PC-3 (cell line): Measurements from ENCODE around the gene RBKS. TPM values are rescaled to one million over a fixed set of nuclear protein-coding genes. Genes with fewer than 3 reads are reported as not detected.

Experiments used
- ATAC-seq: fragments of 200-7000 bp; cut with Tn5 transposase; 2 replicates; pipeline ENCODE4 v1.9.1; 2020; ENCODE audit warnings: mild to moderate bottlenecking, moderate library complexity
- BruUV-seq: library from RNA; stranded (reverse); fragments of 400-500 nt; replicated peaks from 2 replicates; lab custom pipeline; 2021; lab: Mats Ljungman, UMichigan
- CTCF ChIA-PET: fragments of 300-600 bp; sonication (Branson Sonifier 250); formaldehyde crosslinking; loops from one replicate; lab custom pipeline; 2022; ENCODE audit warnings: antibody characterized with exemption; lab: Charles Lee
- POLR2A ChIA-PET: fragments of 300-600 bp; sonication (Branson Sonifier 250); formaldehyde crosslinking; loops from one replicate; lab custom pipeline; 2022; ENCODE audit warnings: antibody characterized with exemption; ENCODE audit not compliant: unreplicated experiment; lab: Charles Lee
- DNase-seq: peaks from one replicate; pipeline ENCODE4 v3.0.0-alpha.2; 2015
- H2AFZ ChIP-seq: fragments of 300-600 bp; sonication (generic); 2 replicates; pipeline ENCODE4 v1.6.0; 2016; ENCODE audit warnings: antibody characterized with exemption, low read length
- H3F3A ChIP-seq: fragments of 300-600 bp; sonication (generic); one replicate; pipeline ENCODE4 v1.6.0; 2017; ENCODE audit warnings: antibody characterized with exemption, low read length, control low read depth, mild to moderate bottlenecking; ENCODE audit not compliant: unreplicated experiment
- H3K27ac ChIP-seq: fragments of 300-600 bp; sonication (generic); 2 replicates; pipeline ENCODE4 v1.5.1; 2016; ENCODE audit warnings: mild to moderate bottlenecking, low read length
- H3K27me3 ChIP-seq: fragments of 300-600 bp; sonication (generic); 2 replicates; pipeline ENCODE4 v1.6.1; 2016; ENCODE audit warnings: low read length, mixed read lengths
- H3K36me3 ChIP-seq: fragments of 300-600 bp; sonication (generic); 2 replicates; pipeline ENCODE4 v1.6.1; 2016; ENCODE audit warnings: low read depth, mixed run types, low read length, mixed read lengths
- H3K4me1 ChIP-seq: fragments of 300-600 bp; sonication (generic); 2 replicates; pipeline ENCODE4 v1.5.1; 2016; ENCODE audit warnings: low read length; ENCODE audit not compliant: insufficient read depth
- H3K4me2 ChIP-seq: fragments of 300-600 bp; sonication (generic); 2 replicates; pipeline ENCODE4 v1.6.0; 2016; ENCODE audit warnings: low read length
- H3K4me3 ChIP-seq: fragments of 300-600 bp; sonication (generic); 2 replicates; pipeline ENCODE4 v1.5.1; 2016; ENCODE audit warnings: mild to moderate bottlenecking, low read length, mixed read lengths
- H3K79me2 ChIP-seq: fragments of 300-600 bp; sonication (generic); 2 replicates; pipeline ENCODE4 v1.6.1; 2017; ENCODE audit warnings: low read length, mixed read lengths
- H3K9ac ChIP-seq: fragments of 300-600 bp; sonication (generic); 2 replicates; pipeline ENCODE4 v1.6.0; 2016; ENCODE audit warnings: mild to moderate bottlenecking, low read length
- H3K9me2 ChIP-seq: fragments of 300-600 bp; sonication (generic); replicated peaks from 2 replicates; pipeline ENCODE4 v1.6.1; 2016; ENCODE audit warnings: mixed run types, low read length, mixed read lengths
- H3K9me3 ChIP-seq: fragments of 300-600 bp; sonication (generic); 2 replicates; pipeline ENCODE4 v1.6.1; 2016; ENCODE audit warnings: low read length, mixed read lengths
- H4K20me1 ChIP-seq: fragments of 300-600 bp; sonication (generic); 2 replicates; pipeline ENCODE4 v1.6.1; 2016; ENCODE audit warnings: low read length, mixed read lengths
- CTCF ChIP-seq: fragments of 300-600 bp; sonication (generic); conservative IDR thresholded peaks from 2 replicates; pipeline ENCODE4 v1.5.1; 2017; ENCODE audit warnings: antibody characterized with exemption, low read depth, mild to moderate bottlenecking, low read length
- EZH2 ChIP-seq: fragments of 300-600 bp; sonication (generic); IDR thresholded peaks from one replicate; pipeline ENCODE4 v1.6.1; 2017; ENCODE audit warnings: antibody characterized with exemption, mild to moderate bottlenecking, low read length; ENCODE audit not compliant: unreplicated experiment
- EZH2phosphoT487 ChIP-seq: fragments of 300-600 bp; sonication (generic); IDR thresholded peaks from 2 replicates; pipeline ENCODE4 v1.6.1; 2018; ENCODE audit warnings: mild to moderate bottlenecking, antibody characterized with exemption, low read length, borderline replicate concordance
- intact Hi-C: fragments of 100-400 bp; cut with micrococcal nuclease; formaldehyde crosslinking; loops from 2 replicates; pipeline ENCODE4 v1.9.0; 2023
- total RNA-seq: library from RNA; depleted of rRNA; stranded (reverse); fragments of >200 nt; gene quantifications from 2 replicates; pipeline ENCODE4 v1.2.3, GENCODE V29; 2014

Gene RBKS
- total RNA-seq, 1 experiment from 2014 or later = 1.8 TPM

- H2AFZ ChIP-seq = no peak overlapping the region
- no TSS peak for BruUV-seq
- H3K4me2 ChIP-seq = peak overlapping the region; percentile 89
- no peak for ATAC-seq
- H3K27me3 ChIP-seq = no peaks in the 10 kb centered on the region
- no peaks in the 10 kb centered on the region for H3K9me2 ChIP-seq
- ChIA-PET POLR2A (no interaction called here), CTCF (no interaction called here)
- peak overlapping the region; percentile 85 for H3K9ac ChIP-seq
- peak; percentile 27 for DNase-seq
- H3K36me3 ChIP-seq = peaks cover 4% of the 10 kb centered on the region
- H3K9me3 ChIP-seq = no peaks in the 10 kb centered on the region
- no peak for TF ChIP-seq CTCF
- no peak for TF ChIP-seq EZH2phosphoT487
- TF ChIP-seq EZH2 = no peak
- H3K4me3 ChIP-seq = peak overlapping the region; percentile 88
- H3F3A ChIP-seq = no peaks in the 10 kb centered on the region
- peak overlapping the region; percentile 79 for H3K27ac ChIP-seq
- no peaks in the 10 kb centered on the region for H4K20me1 ChIP-seq
- peaks cover 33% of the 10 kb centered on the region for H3K79me2 ChIP-seq
- intact Hi-C loops = loop anchor here (2.0 to 10.0 kb wide), 2 partner anchors 117 to 503 kb away; partner anchors contain the start of gene MRPL33
- peaks cover 21% of the 10 kb centered on the region for H3K4me1 ChIP-seq
These were observed 1.5 kb upstream of the RBKS start for GRCh38 chr2:27891673-27892105.

GRCh38 chr2:27890924-27891672 lies 911 bp upstream of the RBKS start:
- ChIA-PET POLR2A (no interaction called here), CTCF (no interaction called here)
- Histone ChIP-seq H3K79me2 (peaks cover 33% of the 10 kb centered on the region), H4K20me1 (no peaks in the 10 kb centered on the region), H3K27ac (peak overlapping the region; percentile 79), H3K9ac (peak overlapping the region; percentile 85), H3K4me3 (peak overlapping the region; percentile 88), H3K4me2 (peak overlapping the region; percentile 89), H3K9me3 (no peaks in the 10 kb centered on the region), H2AFZ (peak overlapping the region; percentile 98), H3K27me3 (no peaks in the 10 kb centered on the region), H3F3A (no peaks in the 10 kb centered on the region), H3K4me1 (peaks cover 21% of the 10 kb centered on the region), H3K9me2 (no peaks in the 10 kb centered on the region), H3K36me3 (no peaks in the 10 kb centered on the region)
- intact Hi-C loops = loop anchor here (1.0 to 10.0 kb wide), 3 partner anchors 64 to 504 kb away; partner anchors contain the start of gene MRPL33
- ATAC-seq (peak; percentile 25), DNase-seq (peak; percentile 46)
- BruUV-seq = TSS peak; percentile 80
- TF ChIP-seq EZH2 = no peak
- TF ChIP-seq EZH2phosphoT487 = no peak
- TF ChIP-seq CTCF = no peak

GRCh38 chr2:27889774-27890145 lies 427 bp downstream of the RBKS start:
- Histone ChIP-seq H3K9me2 (no peaks in the 10 kb centered on the region), H3K27me3 (no peaks in the 10 kb centered on the region), H3K27ac (peak overlapping the region; percentile 79), H3K4me2 (peak overlapping the region; percentile 89), H2AFZ (peak overlapping the region; percentile 98), H3K4me3 (peak overlapping the region; percentile 88), H4K20me1 (no peaks in the 10 kb centered on the region), H3K9me3 (no peaks in the 10 kb centered on the region), H3K79me2 (peaks cover 33% of the 10 kb centered on the region), H3F3A (no peaks in the 10 kb centered on the region), H3K4me1 (peaks cover 27% of the 10 kb centered on the region), H3K36me3 (no peaks in the 10 kb centered on the region), H3K9ac (peak overlapping the region; percentile 85)
- no TSS peak for BruUV-seq
- TF ChIP-seq EZH2 (no peak), EZH2phosphoT487 (no peak), CTCF (no peak)
- DNase-seq = no peak
- peak; percentile 4 for ATAC-seq
- intact Hi-C loops = loop anchor here (1.0 to 10.0 kb wide), 3 partner anchors 66 to 505 kb away; partner anchors contain the start of gene MRPL33
- CTCF ChIA-PET = no interaction called here
- POLR2A ChIA-PET = interaction anchor here (0.5 to 0.6 kb wide), 2 partner anchors 101 to 360 kb away, joined by 4 to 5 read pairs; no protein-coding TSS in a partner anchor
